HCT116 (cell line): Measurements from ENCODE around the gene IRF9. TPM values are rescaled to one million over a fixed set of nuclear protein-coding genes. Genes with fewer than 3 reads are reported as not detected.

Source experiments
- ATAC-seq: fragments of 200-7000 bp; cut with Tn5 transposase; 2 replicates; pipeline ENCODE4 v1.9.1; 2020; ENCODE audit warnings: mild to moderate bottlenecking, moderate library complexity
- BruUV-seq: library from RNA; stranded (reverse); fragments of 400-500 nt; replicated peaks from 2 replicates; lab custom pipeline; 2021; lab: Mats Ljungman, UMichigan
- CTCF ChIA-PET: fragments of 300-600 bp; sonication (Branson Sonifier 250); formaldehyde crosslinking; loops from one replicate; lab custom pipeline; 2021; ENCODE audit warnings: antibody characterized with exemption; lab: Charles Lee
- POLR2A ChIA-PET: fragments of 300-600, 350-600 bp; sonication (Branson Sonifier 250); formaldehyde crosslinking; loops from one replicate; lab custom pipeline; 2021; ENCODE audit warnings: antibody characterized with exemption; lab: Charles Lee
- RAD21 ChIA-PET, 2 experiments: fragments of 300-600 bp; sonication (Branson Sonifier 250); formaldehyde crosslinking; loops; one replicate each; lab custom pipeline; 2023; ENCODE audit warnings: low total read pairs in 2 of 2; ENCODE audit not compliant: uncharacterized antibody in 2 of 2, unreplicated experiment in 2 of 2, low non-redundant PET in 1 of 2; lab: Charles Lee
- DNase-seq: peaks from one replicate; pipeline ENCODE4 v3.0.0-alpha.2; 2010; ENCODE audit warnings: low read depth, low spot score
- H2AFZ ChIP-seq: fragments of 200-600 bp; shearing (Covaris generic), sonication (generic); 2 replicates; pipeline ENCODE4 v1.6.1; 2017; ENCODE audit warnings: low read depth, mixed run types, mixed read lengths, antibody characterized with exemption, low read length; ENCODE audit not compliant: poor library complexity, severe bottlenecking
- H3K27ac ChIP-seq: 2 replicates; pipeline ENCODE4 v1.5.1; 2012; ENCODE audit warnings: low read depth, low read length
- H3K27me3 ChIP-seq: fragments of 200-600 bp; sonication (generic); 2 replicates; pipeline ENCODE4 v1.6.1; 2016; ENCODE audit warnings: mixed run types, low read length, mixed read lengths; ENCODE audit not compliant: insufficient read depth
- H3K36me3 ChIP-seq, 2 experiments: fragments of 200-500 bp in 1 of 2; fragments of 200-600 bp in 1 of 2; sonication (Bioruptor generic) in 1 of 2; sonication (generic) in 1 of 2; 2 replicates each; pipeline versions ENCODE4 v1.5.1 to v1.6.1; 2014 to 2016; ENCODE audit warnings: low read length in 2 of 2, inconsistent platforms in 1 of 2, mixed read lengths in 1 of 2, mixed run types in 1 of 2; ENCODE audit not compliant: insufficient read depth in 2 of 2, control insufficient read depth in 1 of 2
- H3K4me1 ChIP-seq, 2 experiments: fragments of 200-600 bp in 1 of 2; sonication (generic) in 1 of 2; 2 replicates each; pipeline versions ENCODE4 v1.5.1 to v1.6.1; 2012 to 2017; ENCODE audit warnings: low read length in 2 of 2, inconsistent platforms in 1 of 2, mild to moderate bottlenecking in 1 of 2, mixed read lengths in 1 of 2, mixed run types in 1 of 2, moderate library complexity in 1 of 2; ENCODE audit not compliant: insufficient read depth in 2 of 2, control insufficient read depth in 1 of 2
- H3K4me2 ChIP-seq: fragments of 200-600 bp; sonication (generic); 2 replicates; pipeline ENCODE4 v1.6.1; 2017; ENCODE audit warnings: mixed run types, low read length, mixed read lengths
- H3K4me3 ChIP-seq, 2 experiments: fragments of 200-600 bp in 1 of 2; sonication (generic) in 1 of 2; replicated peaks in 1 of 2; 2 replicates each; pipeline ENCODE4 v1.5.1; 2011 to 2016; ENCODE audit warnings: low read length in 2 of 2, control low read depth in 1 of 2, low read depth in 1 of 2, mild to moderate bottlenecking in 1 of 2, mixed read lengths in 1 of 2, mixed run types in 1 of 2
- H3K79me2 ChIP-seq: fragments of 200-600 bp; sonication (generic); 2 replicates; pipeline ENCODE4 v1.6.1; 2017; ENCODE audit warnings: mild to moderate bottlenecking, mixed run types, low read length, moderate library complexity, mixed read lengths; ENCODE audit not compliant: insufficient read depth
- H3K9ac ChIP-seq: fragments of 200-600 bp; sonication (generic); 2 replicates; pipeline ENCODE4 v1.6.1; 2016; ENCODE audit warnings: low read length, mixed read lengths
- H3K9me2 ChIP-seq: fragments of 200-600 bp; sonication (generic), shearing (Covaris generic); 2 replicates; pipeline ENCODE4 v1.6.1; 2017; ENCODE audit warnings: mixed run types, mild to moderate bottlenecking, moderate library complexity; ENCODE audit not compliant: insufficient read depth
- H3K9me3 ChIP-seq, 2 experiments: fragments of 200-500 bp in 1 of 2; fragments of 200-600 bp in 1 of 2; sonication (Bioruptor generic) in 1 of 2; sonication (generic) in 1 of 2; 2 replicates each; pipeline ENCODE4 v1.6.1; 2014 to 2017; ENCODE audit warnings: low read length in 2 of 2, mixed read lengths in 2 of 2, inconsistent platforms in 1 of 2, low read depth in 1 of 2, mild to moderate bottlenecking in 1 of 2, mixed run types in 1 of 2, moderate library complexity in 1 of 2; ENCODE audit not compliant: control insufficient read depth in 1 of 2, insufficient read depth in 1 of 2
- H4K20me1 ChIP-seq: fragments of 200-600 bp; sonication (generic), shearing (Covaris generic); 2 replicates; pipeline ENCODE4 v1.6.1; 2017; ENCODE audit warnings: mixed run types, mild to moderate bottlenecking, moderate library complexity; ENCODE audit not compliant: insufficient read depth
- ELF1 ChIP-seq: IDR thresholded peaks from 2 replicates; pipeline ENCODE4 v1.6.1; 2012; ENCODE audit warnings: low read depth, borderline replicate concordance
- POLR2A ChIP-seq: IDR thresholded peaks from 2 replicates; pipeline ENCODE4 v1.7.0; 2011; ENCODE audit warnings: borderline replicate concordance; ENCODE audit not compliant: insufficient read depth, insufficient read length; ENCODE audit errors: extremely low read depth
- RAD21 ChIP-seq: IDR thresholded peaks from 2 replicates; pipeline ENCODE4 v1.6.1; 2012; ENCODE audit warnings: low read depth, mild to moderate bottlenecking
- SIN3A ChIP-seq: IDR thresholded peaks from 2 replicates; pipeline ENCODE4 v1.6.1; 2012; ENCODE audit warnings: low read depth
- SP1 ChIP-seq: IDR thresholded peaks from 2 replicates; pipeline ENCODE4 v1.6.1; 2012; ENCODE audit warnings: low read depth
- SRF ChIP-seq: IDR thresholded peaks from 2 replicates; pipeline ENCODE4 v1.6.1; 2012; ENCODE audit warnings: low read depth
- YY1 ChIP-seq: IDR thresholded peaks from 2 replicates; pipeline ENCODE4 v1.6.1; 2011; ENCODE audit warnings: low read length, low read depth, moderate library complexity, mild to moderate bottlenecking; ENCODE audit not compliant: insufficient replicate concordance; ENCODE audit errors: extremely low read depth
- ZFX ChIP-seq: fragments of 450-650 bp; IDR thresholded peaks from 2 replicates; pipeline ENCODE4 v1.6.1; 2017
- intact Hi-C: fragments of 100-400 bp; cut with micrococcal nuclease; formaldehyde crosslinking; loops from 2 replicates; pipeline ENCODE4 v1.10.0; 2022
- total RNA-seq: library from RNA; stranded (reverse); gene quantifications from one replicate; pipeline ENCODE4 v1.2.1, GENCODE V29; 2021; ENCODE audit not compliant: unreplicated experiment
- TF ChIP-seq, protein P1 (sequence below), 3 experiments: fragments of 200-600 bp in 1 of 3; sonication (generic) in 1 of 3; IDR thresholded peaks in 2 of 3; conservative IDR thresholded peaks in 1 of 3; 2 replicates each; pipeline ENCODE4 v1.5.1; 2012 to 2017; ENCODE audit warnings: low read depth in 2 of 3, low read length in 2 of 3, antibody characterized with exemption in 1 of 3, borderline replicate concordance in 1 of 3, control low read depth in 1 of 3, mild to moderate bottlenecking in 1 of 3, mixed read lengths in 1 of 3, mixed run types in 1 of 3, moderate library complexity in 1 of 3; ENCODE audit not compliant: insufficient read depth in 1 of 3

Gene IRF9
- total RNA-seq, 1 experiment from 2014 or later, result 21.7 TPM

DNA sequence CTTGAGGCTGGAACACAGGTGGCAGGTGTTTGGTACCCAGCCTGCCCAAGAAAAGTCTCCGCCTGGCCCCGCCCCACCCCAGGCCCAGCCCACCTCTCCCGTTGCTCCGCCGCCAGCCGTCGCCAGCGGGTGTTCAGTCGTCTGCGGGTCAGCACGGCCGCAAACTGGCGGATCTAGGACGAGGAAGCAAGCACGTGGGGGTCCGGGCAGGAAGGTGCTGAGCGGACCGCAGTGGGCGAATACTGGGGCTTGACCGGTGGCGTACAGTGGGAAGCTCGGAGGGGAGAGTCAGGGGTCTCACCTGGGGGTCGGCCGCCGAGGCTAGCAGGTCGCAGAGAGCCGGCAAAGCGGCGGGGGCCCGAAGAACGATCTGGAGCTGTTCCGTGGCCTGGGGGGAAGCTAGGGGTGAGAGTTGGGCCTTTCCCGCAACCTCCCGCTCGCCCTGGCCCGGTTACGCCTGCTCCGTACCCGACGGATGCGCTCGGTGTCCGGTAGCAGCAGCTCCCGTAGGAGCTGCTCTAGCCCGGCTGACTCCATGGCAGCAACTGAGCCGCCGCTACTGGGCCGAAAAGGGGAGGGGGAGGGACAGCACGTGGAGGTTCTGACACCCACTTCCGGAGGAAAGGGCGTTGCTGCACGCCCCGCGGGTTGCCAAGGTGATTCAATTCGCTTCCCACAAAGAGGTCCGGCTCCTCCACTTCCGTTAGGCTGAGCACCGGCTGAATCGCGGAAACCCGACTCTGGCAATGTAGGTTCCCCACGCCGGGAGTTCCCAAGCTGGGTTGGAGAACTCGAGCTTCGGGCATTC, 27.4 kb downstream of the IRF9 start, which contains the start of gene IPO4 (continued):
- TF ChIP-seq, protein P1, sequence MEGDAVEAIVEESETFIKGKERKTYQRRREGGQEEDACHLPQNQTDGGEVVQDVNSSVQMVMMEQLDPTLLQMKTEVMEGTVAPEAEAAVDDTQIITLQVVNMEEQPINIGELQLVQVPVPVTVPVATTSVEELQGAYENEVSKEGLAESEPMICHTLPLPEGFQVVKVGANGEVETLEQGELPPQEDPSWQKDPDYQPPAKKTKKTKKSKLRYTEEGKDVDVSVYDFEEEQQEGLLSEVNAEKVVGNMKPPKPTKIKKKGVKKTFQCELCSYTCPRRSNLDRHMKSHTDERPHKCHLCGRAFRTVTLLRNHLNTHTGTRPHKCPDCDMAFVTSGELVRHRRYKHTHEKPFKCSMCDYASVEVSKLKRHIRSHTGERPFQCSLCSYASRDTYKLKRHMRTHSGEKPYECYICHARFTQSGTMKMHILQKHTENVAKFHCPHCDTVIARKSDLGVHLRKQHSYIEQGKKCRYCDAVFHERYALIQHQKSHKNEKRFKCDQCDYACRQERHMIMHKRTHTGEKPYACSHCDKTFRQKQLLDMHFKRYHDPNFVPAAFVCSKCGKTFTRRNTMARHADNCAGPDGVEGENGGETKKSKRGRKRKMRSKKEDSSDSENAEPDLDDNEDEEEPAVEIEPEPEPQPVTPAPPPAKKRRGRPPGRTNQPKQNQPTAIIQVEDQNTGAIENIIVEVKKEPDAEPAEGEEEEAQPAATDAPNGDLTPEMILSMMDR (IDR thresholded peaks at IDR 0.05 in 2 of 3, conservative IDR thresholded peaks at IDR 0.05 in 1 of 3; ENCODE audit: borderline replicate concordance in 1 of 3, insufficient read depth in 1 of 3, low read depth in 2 of 3, low read length in 2 of 3), result no peak
- peak; percentile 79 for TF ChIP-seq SP1
- peak; percentile 88 for TF ChIP-seq POLR2A
- peak; percentile 87 for TF ChIP-seq SRF
- peak; percentile 97 for TF ChIP-seq SIN3A
- TF ChIP-seq, all 23 proteins: peak for 14

DNA sequence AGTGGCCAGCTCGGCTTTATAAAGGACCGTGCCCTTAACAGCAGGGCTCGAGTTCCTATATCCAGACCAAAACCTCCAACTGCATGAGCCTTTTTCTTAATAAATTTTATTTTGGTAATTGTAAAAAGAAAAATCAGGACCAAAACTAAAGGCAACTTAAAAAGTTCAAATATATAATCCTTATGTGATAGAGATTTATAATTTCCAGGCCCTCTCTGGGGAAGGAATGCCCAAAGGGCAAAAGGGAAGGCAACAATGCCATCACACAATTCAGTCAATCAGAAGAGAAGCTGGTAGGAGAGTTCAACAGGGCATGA, 28.0 kb downstream of the IRF9 start:
- ChIA-PET POLR2A (interaction anchor here (0.8 to 1.6 kb wide), 7 partner anchors 24 to 95 kb away, joined by 3 to 5 read pairs (median 3); partner anchors contain the start of genes CHMP4A, DCAF11, EMC9 and NRL), RAD21 (no interaction called here), CTCF (interaction anchor here (0.8 to 1.5 kb wide), 2 partner anchors 28 to 242 kb away, joined by 3 to 4 read pairs; partner anchors contain the start of gene IRF9)
- intact Hi-C loops, result no loop called here
- H3K4me1 ChIP-seq, result peaks cover 16 to 18% of the 10 kb centered on the region in 2 experiments
- TF ChIP-seq POLR2A (no peak), YY1 (no peak), ELF1 (no peak), RAD21 (no peak), ZFX (no peak)
- TF ChIP-seq, protein P1 (IDR thresholded peaks at IDR 0.05 in 2 of 3, conservative IDR thresholded peaks at IDR 0.05 in 1 of 3; ENCODE audit: borderline replicate concordance in 1 of 3, insufficient read depth in 1 of 3, low read depth in 2 of 3, low read length in 2 of 3), result no peak
- BruUV-seq, result TSS peak; percentile 61
- peak overlapping the region; percentile 89 to 94 for H3K4me3 ChIP-seq
- no peak overlapping the region for H2AFZ ChIP-seq
- H3K27me3 ChIP-seq, result no peaks in the 10 kb centered on the region
- no peaks in the 10 kb centered on the region for H3K9me2 ChIP-seq
- no peaks in the 10 kb centered on the region for H4K20me1 ChIP-seq
- H3K27ac ChIP-seq, result peak overlapping the region; percentile 98
- no peak for DNase-seq
- peaks cover 46% of the 10 kb centered on the region for H3K79me2 ChIP-seq
- no peaks in the 10 kb centered on the region for H3K9me3 ChIP-seq
- peaks cover 33 to 41% of the 10 kb centered on the region in 2 experiments; a peak in 3 of 4 replicates for H3K36me3 ChIP-seq
- H3K4me2 ChIP-seq, result peak overlapping the region; percentile 91
- H3K9ac ChIP-seq, result peak overlapping the region; percentile 77
- no peak for ATAC-seq
